Spleen (tissue), 7 donors: ENCODE results near the gene MEAK7.

Experiments used
- POLR2A ChIP-seq, 3 donors: fragments of 450-650 bp; IDR thresholded peaks; one replicate each; pipeline ENCODE4 v1.5.1; 2017; ENCODE audit warnings: antibody characterized with exemption in 3 of 3, mild to moderate bottlenecking in 1 of 3
- POLR2AphosphoS5 ChIP-seq, 3 donors: sonication (generic); formaldehyde crosslinking; IDR thresholded peaks; one replicate each; pipeline ENCODE4 v1.5.1; 2017; ENCODE audit warnings: antibody characterized with exemption in 3 of 3
- TF ChIP-seq, protein P1 (sequence below), 11 experiments: fragments of 200-600 bp in 7 of 11; fragments of 450-650 bp in 4 of 11; sonication (generic) in 4 of 11; IDR thresholded peaks in 8 of 11; conservative IDR thresholded peaks in 3 of 11; 1 replicate in 7 of 11; 2 replicates in 4 of 11; pipeline versions ENCODE4 v1.4.0 to v1.8.0; 2016 to 2021; ENCODE audit warnings: antibody characterized with exemption in 11 of 11, inconsistent platforms in 4 of 11, mild to moderate bottlenecking in 1 of 11
- donor health status: DM: no; HTN: no; CAD: no; lungs with moderate emphysema.
- donor health status: DM: no; HTN: no; CAD: no.
- donor health status: DM: no; HTN: no; CAD: no.

DNA sequence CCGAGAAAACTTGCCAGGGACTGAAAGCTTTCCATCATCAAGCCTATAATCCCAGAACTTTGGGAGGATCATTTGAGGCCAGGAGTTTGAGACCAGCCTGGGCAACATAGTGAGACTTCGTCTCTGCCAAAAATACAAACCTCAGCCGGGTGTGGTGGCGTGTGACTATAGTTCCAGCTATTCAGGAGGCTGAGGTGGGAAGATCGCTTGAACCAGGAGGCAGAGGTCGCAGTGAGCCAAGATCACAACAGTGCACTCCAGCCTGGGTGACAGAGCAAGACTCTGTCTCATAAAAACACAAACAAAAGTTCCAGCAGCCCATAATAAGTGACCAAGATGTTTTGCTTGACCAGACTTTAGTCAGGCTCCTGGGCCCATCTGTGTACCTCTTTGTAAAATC, 1.9 kb downstream of the MEAK7 start:
- TF ChIP-seq POLR2AphosphoS5 (IDR thresholded peaks at IDR 0.05) = no peak
- TF ChIP-seq, protein P1, sequence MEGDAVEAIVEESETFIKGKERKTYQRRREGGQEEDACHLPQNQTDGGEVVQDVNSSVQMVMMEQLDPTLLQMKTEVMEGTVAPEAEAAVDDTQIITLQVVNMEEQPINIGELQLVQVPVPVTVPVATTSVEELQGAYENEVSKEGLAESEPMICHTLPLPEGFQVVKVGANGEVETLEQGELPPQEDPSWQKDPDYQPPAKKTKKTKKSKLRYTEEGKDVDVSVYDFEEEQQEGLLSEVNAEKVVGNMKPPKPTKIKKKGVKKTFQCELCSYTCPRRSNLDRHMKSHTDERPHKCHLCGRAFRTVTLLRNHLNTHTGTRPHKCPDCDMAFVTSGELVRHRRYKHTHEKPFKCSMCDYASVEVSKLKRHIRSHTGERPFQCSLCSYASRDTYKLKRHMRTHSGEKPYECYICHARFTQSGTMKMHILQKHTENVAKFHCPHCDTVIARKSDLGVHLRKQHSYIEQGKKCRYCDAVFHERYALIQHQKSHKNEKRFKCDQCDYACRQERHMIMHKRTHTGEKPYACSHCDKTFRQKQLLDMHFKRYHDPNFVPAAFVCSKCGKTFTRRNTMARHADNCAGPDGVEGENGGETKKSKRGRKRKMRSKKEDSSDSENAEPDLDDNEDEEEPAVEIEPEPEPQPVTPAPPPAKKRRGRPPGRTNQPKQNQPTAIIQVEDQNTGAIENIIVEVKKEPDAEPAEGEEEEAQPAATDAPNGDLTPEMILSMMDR (IDR thresholded peaks at IDR 0.05 in 8 of 11, conservative IDR thresholded peaks at IDR 0.05 in 3 of 11) = no peak
- TF ChIP-seq POLR2A (IDR thresholded peaks at IDR 0.05) = no peak
